ENCODE measurements around the gene ZPBP2. TPM values are rescaled to one million over a fixed set of nuclear protein-coding genes. Genes with fewer than 3 reads are reported as not detected.
"Not testable (repeated sequence)": the region's sequence is repeated elsewhere in the genome, so short reads cannot be mapped to it uniquely, and the experiment has no call there.

ZPBP2 gene
- total RNA-seq, 1 donor from 2014 or later, result not detected

GRCh38 chr17:39854909-39855308, 13.1 kb upstream of the ZPBP2 start:
- no peak for FAIRE-seq

DNA sequence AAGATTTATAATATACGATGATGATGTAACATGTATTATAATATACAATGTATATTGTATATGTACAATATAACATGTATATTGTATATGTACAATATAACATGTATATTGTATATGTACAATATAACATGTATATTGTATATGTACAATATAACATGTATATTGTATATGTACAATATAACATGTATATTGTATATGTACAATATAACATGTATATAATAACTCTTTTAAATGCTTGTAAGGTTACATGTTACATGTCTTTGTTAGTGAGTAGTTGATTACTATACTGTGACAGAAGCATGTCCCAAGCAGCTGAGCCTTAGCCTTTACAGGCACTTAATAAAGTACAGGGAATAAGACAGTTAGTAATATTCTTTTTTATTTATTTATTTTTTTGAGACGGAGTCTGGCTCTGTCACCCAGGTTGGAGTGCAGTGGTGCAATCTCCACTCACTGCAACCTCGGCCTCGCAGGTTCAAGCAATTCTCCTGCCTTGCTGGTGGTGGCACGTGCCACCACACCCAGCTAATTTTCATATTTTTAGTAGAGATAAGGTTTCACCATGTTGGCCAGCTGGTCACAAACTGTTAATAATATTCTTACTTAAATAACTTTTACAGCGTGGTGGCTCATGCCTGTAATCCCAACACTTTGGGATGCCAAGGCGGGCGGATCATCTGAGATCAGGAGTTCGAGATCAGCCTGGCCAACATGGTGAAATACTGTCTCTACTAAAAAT, 11.9 kb upstream of the ZPBP2 start:
- not testable (repeated sequence) for FAIRE-seq; DNase-seq (ENCODE audit: low spot score in 2 of 2)

More at GRCh38 chr17:39854909-39855308, 13.1 kb upstream of the ZPBP2 start:
- DNase-seq (ENCODE audit: low spot score in 2 of 2), result no peak

DNA sequence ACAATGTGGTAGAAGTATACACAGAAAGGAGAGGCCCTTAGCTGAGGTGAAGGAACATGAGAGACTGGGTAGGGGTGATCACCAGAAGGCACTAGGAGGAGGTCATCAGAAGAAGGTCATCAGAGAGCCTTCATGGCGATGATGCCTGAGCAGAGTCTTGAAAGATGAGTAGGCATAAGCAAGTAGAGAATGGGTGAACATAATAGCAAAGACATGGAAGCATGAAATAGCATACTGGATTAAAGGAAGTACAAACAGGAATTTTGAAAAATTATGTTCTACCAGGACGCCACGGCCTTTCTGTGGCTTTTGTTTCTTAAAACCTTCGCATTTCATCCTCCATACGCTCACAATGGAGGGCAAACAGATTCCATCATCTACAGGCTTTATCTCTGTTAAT, 6.8 kb upstream of the ZPBP2 start:
- no peak for FAIRE-seq
- DNase-seq (ENCODE audit: low spot score in 2 of 2), result no peak

GRCh38 chr17:39863244-39863917, 4.6 kb upstream of the ZPBP2 start:
- DNase-seq (ENCODE audit: low spot score in 2 of 2) (no peak), FAIRE-seq (no peak)

DNA sequence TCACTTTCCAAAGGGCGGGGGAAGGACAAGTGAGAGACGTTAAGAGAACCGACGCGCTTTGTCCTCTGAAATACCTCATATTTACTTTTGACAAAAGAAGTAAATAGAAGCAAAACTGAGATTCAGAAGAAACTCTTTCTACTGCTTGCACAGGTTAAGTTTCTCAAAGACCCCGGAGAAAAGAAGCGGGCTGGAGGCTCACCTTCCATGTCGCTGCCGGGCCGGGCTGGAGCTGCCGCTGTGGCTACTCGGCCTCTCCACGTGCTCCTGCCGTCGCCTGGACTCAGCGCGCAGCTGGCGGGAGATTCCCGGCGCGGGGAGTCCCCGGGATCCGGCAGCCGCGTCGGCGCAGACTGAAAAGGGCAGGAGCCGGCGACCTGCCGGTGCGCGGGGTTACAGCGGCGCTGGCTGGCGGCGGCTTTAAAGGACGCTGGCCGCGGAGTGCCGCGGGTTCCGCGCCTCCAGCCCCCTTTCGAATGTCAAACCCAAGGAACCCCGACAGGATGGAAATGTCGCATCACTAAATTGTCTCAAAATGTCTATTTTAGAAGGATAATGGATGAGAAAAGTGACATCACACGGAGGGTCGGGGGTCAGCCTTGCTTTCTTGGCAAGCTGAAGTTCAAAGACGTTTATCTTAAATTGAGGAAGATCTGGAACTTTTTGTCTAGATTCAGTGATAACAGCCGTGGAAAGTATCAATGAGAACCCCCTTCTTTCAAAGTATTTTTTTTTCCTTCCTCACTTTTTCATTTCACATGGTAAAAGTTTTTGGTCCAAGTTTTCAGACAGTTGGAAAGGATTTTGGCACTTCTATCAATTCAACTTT, 3.9 kb upstream of the ZPBP2 start, which contains the start of gene IKZF3:
Gene IKZF3 (minus strand): TSS at position 395 of the 829 bp plus-strand sequence. CDS start 186 bp downstream, at position 209.
- FAIRE-seq (no peak), DNase-seq (ENCODE audit: low spot score in 2 of 2) (peak in 1 of 2 donors; percentile 48)

GRCh38 chr17:39866013-39866730, 1.8 kb upstream of the ZPBP2 start:
- DNase-seq (ENCODE audit: low spot score in 2 of 2), result no peak
- FAIRE-seq, result no peak

DNA sequence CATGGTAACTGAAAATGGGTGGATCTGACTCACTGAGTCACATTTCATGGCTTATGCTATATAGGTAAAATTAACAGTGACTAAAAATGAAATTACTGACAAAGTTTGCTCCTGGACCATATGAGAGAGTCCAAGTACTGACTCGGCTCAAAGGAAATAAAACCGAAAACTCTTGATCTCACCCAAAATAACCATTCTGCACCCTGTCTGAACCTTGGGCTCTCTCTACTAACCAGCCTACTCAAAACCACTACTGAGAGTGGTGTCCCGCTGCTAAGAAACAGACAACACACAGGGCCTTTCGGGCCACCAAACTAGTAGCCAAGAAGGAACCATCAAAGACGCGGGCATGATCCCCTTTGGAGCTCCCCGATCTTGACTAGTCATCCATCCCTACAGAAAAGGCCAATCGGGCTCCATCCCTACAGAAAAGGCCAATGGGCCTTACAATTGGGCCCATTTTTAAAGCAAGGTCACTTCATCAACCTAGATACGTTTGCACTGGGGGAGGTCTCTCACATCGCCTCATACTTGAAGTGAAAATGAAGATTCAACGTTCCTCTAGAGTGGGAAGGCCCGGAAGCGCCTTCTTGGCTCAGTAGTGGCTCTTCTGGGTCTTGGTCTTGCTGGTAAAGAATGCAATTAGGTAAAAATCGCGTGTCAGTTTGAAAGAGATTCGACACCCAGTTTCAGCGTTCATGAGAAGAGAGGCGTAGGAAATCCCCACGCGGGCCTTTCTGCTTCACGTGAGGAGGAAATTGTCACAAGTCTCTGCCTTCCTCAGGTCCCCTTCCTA, 720 bp upstream of the ZPBP2 start:
- DNase-seq (ENCODE audit: low spot score in 2 of 2) (no peak), FAIRE-seq (no peak)

GRCh38 chr17:39868554-39868942, 546 bp downstream of the ZPBP2 start:
- DNase-seq (ENCODE audit: low spot score in 2 of 2) (no peak), FAIRE-seq (no peak)

DNA sequence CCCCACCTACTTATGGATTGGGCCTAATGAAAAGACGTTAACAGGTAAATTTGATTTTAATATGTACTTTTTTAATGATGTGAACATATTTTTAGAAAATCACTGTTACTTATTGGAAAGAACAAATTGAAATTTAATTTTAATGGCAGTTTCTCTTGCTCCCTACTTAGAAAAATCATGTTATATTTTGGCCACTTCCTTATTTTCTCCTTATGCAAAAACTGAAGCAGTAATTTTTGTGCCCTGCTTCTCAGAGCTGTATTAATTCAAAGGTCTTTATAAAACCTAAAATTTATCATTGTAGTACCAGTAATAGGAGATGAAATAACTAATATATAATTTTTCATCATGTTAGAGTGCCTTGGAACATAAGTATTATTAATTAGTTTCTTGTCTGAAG, 2.8 kb downstream of the ZPBP2 start:
- DNase-seq (ENCODE audit: low spot score in 2 of 2), result no peak
- no peak for FAIRE-seq

DNA sequence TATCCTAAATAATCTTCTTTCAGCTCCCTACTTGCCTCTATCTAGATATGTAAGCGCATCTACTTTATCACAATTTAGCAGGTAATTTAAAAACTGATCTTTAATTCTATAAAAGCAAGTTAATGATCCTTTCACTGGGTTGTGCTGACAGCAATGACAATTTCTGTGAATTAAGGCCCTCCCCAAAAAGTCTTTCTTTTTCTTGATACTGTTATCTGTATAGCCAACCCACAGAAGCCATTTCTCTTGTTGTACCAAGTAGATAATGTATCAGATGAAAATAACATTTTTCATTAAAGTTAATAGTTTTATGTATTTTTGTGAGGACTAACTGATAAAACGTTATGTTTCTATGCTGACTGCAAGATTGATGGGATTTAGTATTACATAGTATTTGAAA, 3.8 kb downstream of the ZPBP2 start:
- DNase-seq (ENCODE audit: low spot score in 2 of 2) (no peak), FAIRE-seq (no peak)

DNA sequence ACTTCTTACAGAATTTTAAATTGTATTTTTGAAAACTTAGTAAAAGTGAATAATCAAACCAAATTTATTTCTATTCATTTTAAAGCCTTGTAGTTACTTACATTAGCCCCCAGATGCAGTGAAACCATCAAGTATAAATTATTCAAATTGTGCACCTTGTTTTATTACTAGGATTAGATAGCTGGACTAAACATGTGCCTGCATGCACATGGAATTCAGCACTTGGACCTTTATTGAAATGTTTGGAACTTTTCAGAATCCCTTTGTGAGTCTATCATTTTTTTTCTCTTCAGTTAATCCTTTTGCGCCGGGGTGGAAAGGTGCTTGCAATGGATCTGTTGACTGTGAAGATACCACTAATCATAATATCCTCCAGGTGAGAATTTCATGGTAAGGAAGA, 4.7 kb downstream of the ZPBP2 start:
- no peak for DNase-seq (ENCODE audit: low spot score in 2 of 2)
- FAIRE-seq, result peak; percentile 13

- not testable (repeated sequence) for FAIRE-seq; DNase-seq (ENCODE audit: low spot score in 2 of 2)
Measured at GRCh38 chr17:39886102-39886501, 18.1 kb downstream of the ZPBP2 start.

- FAIRE-seq (no peak), DNase-seq (ENCODE audit: low spot score in 2 of 2) (no peak)
Measured at GRCh38 chr17:39887078-39887477, 19.1 kb downstream of the ZPBP2 start.

GRCh38 chr17:39889200-39889599, 21.2 kb downstream of the ZPBP2 start:
- DNase-seq (ENCODE audit: low spot score in 2 of 2), result no peak
- no peak for FAIRE-seq

DNA sequence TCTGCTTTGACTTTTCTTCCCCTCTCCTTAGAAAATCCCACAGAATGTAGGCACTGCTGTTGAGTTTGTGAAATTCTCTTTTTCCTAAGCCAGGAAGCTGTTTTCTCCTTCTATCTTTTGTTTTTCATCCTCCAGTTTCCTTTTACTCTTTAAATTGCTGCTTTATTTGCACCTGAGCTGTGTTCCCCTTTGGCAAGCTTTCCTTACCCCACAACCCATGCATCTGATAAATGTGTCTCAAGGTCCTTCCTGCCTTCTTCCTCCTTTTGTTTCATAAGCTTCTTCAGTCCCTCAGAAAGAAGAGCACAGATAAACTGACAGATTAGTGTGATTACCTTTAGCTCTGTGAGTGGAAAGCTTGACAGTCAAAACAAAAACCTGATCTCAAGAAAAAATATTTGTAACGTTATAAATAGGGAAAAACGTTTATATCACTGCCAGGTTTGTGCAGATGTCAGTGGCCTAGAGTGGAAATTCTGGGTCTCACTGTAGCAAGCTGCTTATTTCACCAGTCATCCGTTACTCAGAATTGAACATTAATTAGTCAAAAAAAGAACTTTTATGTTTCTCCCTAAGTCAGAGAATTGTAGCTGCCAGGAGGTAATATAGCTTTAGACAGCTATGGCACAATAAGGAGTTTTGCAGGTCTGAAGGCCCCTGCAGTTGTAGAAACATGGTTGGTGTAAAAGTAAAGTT, 26.8 kb downstream of the ZPBP2 start:
- FAIRE-seq, result no peak

GRCh38 chr17:39898088-39898487, 30.1 kb downstream of the ZPBP2 start:
- DNase-seq (ENCODE audit: low spot score in 2 of 2), result no peak
- no peak for FAIRE-seq

More for the DNA sequence above, 26.8 kb downstream of the ZPBP2 start:
- DNase-seq (ENCODE audit: low spot score in 2 of 2), result no peak

- FAIRE-seq (no peak), DNase-seq (ENCODE audit: low spot score in 2 of 2) (no peak)
Measured at GRCh38 chr17:39899215-39899614, 31.2 kb downstream of the ZPBP2 start.

- not testable (repeated sequence) for FAIRE-seq; DNase-seq (ENCODE audit: low spot score in 2 of 2)
Measured at GRCh38 chr17:39902027-39902426, 34.0 kb downstream of the ZPBP2 start.

All from frontal cortex (tissue), 4 donors.